PC-9 (cell line): Measurements from ENCODE around the gene CCT2.

ENCODE experiments used
- CTCF ChIP-seq: fragments of 200-600 bp; sonication (generic); conservative IDR thresholded peaks from 2 replicates; pipeline ENCODE4 v1.6.1; 2017; ENCODE audit warnings: mixed run types, antibody characterized with exemption, mild to moderate bottlenecking, moderate library complexity
- EZH2 ChIP-seq: fragments of 200-600 bp; sonication (generic); IDR thresholded peaks from 2 replicates; pipeline ENCODE4 v1.8.0; 2017; ENCODE audit warnings: antibody characterized with exemption, low read depth

- TF ChIP-seq CTCF (no peak), EZH2 (no peak)
Observed at GRCh38 chr12:69553628-69554248, 31.5 kb upstream of the CCT2 start.
